ENCODE results near the gene RPL36A.

The RPL36A gene

GRCh38 chrX:101391831-101392230 lies 1.0 kb downstream of the RPL36A start:
- DNase-seq (ENCODE audit: low read depth in 1 of 2, low spot score in 1 of 2), result no peak

DNA sequence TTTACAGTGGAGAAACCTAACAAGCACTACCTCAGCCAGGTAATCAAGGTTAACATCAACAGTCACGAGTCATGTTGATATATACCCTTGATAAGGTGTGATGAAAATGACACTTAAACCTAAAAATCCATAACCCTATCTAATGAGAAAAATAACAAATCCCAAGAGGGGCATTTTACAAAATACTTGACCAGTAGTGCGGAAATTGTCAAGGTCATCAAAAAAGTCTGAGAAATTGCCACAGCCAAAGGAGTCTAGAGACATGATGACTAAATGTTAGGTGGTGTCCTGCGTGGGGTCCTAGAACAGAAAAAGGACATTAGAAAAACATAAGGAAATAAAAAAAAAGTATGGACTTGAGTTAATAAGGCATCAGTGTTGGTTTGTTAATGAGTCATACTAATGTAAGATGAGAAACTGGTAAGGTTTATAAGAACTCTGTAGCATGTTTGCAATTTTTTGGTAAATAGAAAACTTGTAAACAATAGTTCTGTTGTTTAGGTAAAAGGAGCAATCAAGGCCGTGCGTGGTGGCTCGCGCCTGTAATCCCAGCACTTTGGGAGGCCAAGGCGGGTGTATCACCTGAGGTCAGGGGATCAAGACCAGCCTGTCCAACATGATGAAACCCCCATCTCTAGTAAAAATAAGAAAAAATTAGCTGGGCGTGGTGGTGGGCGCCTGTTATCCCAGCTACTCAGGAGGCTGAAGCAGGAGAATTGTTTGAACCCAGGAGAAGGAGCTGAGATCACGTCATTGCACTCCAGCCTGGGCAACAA lies 2.9 kb downstream of the RPL36A start:
- DNase-seq (ENCODE audit: low read depth in 1 of 2, low spot score in 1 of 2), result no peak

DNA sequence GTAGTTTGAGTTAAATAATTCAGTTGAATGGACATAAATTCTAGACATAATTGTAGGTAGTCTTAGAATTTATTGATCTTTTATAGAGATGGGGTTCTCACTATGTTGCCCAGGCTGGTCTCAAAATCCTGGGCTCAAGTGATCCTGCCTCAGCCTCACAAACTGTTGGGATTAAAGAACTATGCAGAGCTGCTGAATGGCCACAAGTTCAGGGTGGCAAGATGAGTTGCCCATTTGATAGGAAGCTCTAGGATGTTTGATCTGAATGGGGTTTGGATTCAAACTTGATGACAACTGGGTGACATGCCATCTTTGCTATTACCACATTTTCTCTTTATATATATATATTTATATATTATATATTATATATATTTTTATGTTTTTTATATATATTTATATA lies 3.6 kb downstream of the RPL36A start:
- no peak for DNase-seq (ENCODE audit: low read depth in 1 of 2, low spot score in 1 of 2)

DNA sequence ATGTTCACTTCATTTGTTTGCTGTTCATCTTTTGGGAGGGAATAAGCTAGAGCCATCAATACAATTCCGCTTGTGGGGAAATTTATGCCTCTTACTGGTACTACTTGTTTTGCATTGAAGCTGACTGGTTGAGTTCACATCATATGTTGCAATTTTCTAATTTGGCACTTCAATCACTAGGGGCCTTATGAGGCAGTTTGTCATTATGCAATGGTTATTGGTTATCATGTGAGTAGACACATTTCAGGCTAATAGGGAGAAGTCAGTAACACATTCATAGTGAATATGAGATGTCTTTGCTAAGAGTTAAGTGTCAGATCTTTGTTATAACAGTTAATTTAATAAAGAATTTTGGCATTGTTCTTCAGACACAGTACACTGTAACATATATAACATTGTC lies 5.0 kb downstream of the RPL36A start:
- DNase-seq (ENCODE audit: low read depth in 1 of 2, low spot score in 1 of 2), result no peak

- DNase-seq (ENCODE audit: low read depth in 1 of 2, low spot score in 1 of 2), result no peak
These were observed 7.0 kb downstream of the RPL36A start for GRCh38 chrX:101397779-101398178.

- DNase-seq (ENCODE audit: low read depth in 1 of 2, low spot score in 1 of 2), result no peak
These were observed 7.9 kb downstream of the RPL36A start for GRCh38 chrX:101398694-101399093.

GRCh38 chrX:101399825-101400224 lies 9.0 kb downstream of the RPL36A start:
- DNase-seq (ENCODE audit: low read depth in 1 of 2, low spot score in 1 of 2), result no peak

GRCh38 chrX:101407167-101407747 lies 16.4 kb downstream of the RPL36A start:
- DNase-seq (ENCODE audit: low read depth in 1 of 2, low spot score in 1 of 2), result no peak

- peak; percentile 58 to 72 for DNase-seq (ENCODE audit: low read depth in 1 of 2, low spot score in 1 of 2)
These were observed 17.1 kb downstream of the RPL36A start, which contains the start of the genes GLA and HNRNPH2 for GRCh38 chrX:101407748-101408531. GLA (minus strand) TSS chrX:101407925; CDS start chrX:101407903, 22 bp downstream. HNRNPH2 (plus strand) TSS chrX:101408222; CDS start chrX:101411989, 3,767 bp downstream.

DNA sequence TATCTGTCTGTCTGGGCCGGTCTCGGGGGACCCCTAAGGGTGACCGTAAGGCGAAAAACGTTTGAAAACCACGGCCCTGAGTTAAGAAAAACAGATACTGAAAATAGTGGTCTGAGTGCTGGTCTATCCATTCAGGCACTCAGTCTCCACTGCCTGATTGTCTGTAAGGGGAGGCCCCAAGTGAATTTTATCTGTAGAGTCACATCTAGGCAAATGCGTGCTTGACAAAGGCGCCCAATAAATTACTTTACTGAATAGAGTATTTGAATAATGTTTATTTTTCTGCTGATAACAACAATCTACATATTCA lies 17.7 kb downstream of the RPL36A start:
- no peak for DNase-seq (ENCODE audit: low read depth in 1 of 2, low spot score in 1 of 2)

DNA sequence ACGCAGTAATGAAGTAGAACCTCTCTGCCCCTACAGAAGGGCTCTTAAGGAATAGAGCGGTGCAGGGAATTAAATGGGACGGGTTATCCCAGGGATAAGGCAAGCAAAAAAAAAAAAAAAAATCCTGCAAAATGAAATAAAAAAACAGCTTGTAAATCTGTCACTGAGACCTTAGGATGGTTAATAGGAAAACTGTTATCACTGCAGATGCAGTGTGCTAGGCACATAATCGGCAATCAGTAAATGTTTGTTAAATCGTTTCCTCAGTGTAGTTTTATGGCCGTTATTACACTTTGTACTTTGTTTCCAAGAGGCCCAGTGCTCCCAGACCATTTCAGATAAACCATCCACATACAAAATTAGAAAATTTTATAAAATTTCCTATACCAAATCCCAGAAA lies 18.2 kb downstream of the RPL36A start:
- no peak for DNase-seq (ENCODE audit: low read depth in 1 of 2, low spot score in 1 of 2)

DNA sequence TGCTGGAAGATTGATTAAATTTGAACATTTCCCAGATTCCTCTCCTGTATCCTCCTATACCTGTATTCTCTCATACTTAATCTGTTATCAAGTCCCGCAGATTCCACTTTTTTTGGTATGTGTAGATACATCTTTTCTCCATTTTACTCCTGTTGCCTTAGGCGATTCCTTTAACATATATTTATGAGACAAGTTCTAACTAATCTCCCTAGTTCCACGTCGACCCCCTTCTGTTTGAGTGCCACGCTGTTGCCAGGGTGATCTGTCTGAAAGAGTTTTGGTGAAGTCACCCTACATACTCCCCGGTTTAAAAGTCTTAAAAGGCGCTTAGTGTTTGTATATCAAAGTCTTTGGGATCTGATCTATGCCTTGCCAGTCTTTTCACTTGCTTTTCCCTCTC lies 19.6 kb downstream of the RPL36A start:
- DNase-seq (ENCODE audit: low read depth in 1 of 2, low spot score in 1 of 2), result no peak

DNA sequence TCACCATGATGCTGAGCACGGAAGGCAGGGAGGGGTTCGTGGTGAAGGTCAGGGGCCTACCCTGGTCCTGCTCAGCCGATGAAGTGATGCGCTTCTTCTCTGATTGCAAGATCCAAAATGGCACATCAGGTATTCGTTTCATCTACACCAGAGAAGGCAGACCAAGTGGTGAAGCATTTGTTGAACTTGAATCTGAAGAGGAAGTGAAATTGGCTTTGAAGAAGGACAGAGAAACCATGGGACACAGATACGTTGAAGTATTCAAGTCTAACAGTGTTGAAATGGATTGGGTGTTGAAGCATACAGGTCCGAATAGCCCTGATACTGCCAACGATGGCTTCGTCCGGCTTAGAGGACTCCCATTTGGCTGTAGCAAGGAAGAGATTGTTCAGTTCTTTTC lies 21.2 kb downstream of the RPL36A start:
- no peak for DNase-seq (ENCODE audit: low read depth in 1 of 2, low spot score in 1 of 2)

GRCh38 chrX:101415180-101416145 lies 24.7 kb downstream of the RPL36A start:
- no peak for DNase-seq (ENCODE audit: low read depth in 1 of 2, low spot score in 1 of 2)

DNA sequence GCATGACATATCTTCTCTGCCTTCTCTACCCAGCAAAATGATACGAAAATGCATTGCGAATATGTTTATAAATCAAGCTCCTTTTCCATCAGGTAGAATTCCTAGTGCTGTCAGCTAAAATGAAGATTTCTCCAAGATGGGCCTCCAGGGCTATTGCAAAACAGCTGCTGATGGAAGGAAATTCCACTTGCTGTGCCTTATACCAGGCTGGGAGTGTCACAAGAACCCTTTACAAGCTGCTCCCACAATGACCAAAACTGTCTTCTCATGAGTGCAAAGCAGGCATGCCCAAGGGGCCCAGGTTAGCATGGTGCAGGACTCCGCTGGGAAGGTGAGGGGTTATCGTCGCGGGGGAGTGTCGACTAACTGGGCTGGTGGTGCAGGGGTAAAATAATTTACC lies 25.9 kb downstream of the RPL36A start:
- no peak for DNase-seq (ENCODE audit: low read depth in 1 of 2, low spot score in 1 of 2)

DNA sequence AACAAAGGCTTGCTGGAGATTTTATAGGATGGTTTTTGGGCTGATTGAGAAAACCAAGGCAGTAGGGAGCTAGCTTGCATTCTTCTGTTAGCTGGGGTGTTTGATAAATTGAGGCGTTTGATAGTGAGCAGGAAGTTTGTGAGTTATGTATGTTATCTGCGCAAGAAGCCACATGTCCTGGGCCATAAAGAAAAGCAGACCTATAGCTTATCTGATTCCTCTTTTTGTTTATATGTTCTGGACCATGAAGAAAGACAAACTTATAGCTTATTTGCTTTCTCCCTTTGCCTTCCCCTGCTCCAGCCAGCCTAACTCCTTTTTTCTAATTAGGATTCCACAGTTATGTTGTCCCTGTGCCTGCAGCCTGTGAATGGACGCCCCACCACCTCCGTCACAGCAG lies 26.4 kb downstream of the RPL36A start:
- DNase-seq (ENCODE audit: low read depth in 1 of 2, low spot score in 1 of 2), result no peak

- DNase-seq (ENCODE audit: low read depth in 1 of 2, low spot score in 1 of 2), result no peak
These were observed 27.4 kb downstream of the RPL36A start for GRCh38 chrX:101417981-101418841.

DNA sequence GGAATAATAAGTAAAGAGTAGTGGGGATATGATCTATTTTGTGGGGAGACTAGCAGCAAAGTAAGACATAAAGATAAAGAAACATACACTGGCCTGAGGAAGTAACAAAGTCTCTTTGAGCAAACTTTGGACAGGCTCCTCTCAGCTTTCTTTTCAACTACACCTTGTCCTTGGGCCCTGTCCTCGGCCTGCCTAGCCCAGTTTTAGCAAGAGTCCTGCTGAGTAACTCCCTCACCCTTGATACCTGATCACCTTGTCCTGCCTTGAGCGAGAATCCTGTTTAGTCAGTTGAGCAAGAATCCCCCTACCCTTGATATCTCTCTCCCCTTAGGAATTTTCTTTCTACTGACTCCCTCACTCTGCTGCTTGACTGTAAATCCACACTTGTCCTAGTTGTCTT lies 28.7 kb downstream of the RPL36A start:
- no peak for DNase-seq (ENCODE audit: low read depth in 1 of 2, low spot score in 1 of 2)

DNA sequence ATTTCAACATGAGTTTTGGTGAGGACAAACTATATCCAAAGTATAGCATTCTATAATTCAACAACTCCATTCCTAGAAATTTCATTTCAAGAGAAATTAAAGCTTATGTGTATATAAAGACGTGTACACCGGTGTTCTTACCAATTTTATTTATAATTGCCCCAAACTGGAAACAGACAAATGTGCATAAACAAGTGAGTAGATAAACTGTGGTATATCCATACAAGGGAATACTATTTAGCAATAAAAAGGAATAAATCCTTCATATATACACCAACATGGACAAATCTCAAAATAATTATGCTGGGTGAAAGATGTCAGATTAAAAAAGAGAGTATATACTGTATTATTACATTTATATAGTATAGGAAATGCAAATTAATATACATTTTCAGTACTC lies 37.1 kb downstream of the RPL36A start:
- no peak for DNase-seq (ENCODE audit: low read depth in 1 of 2, low spot score in 1 of 2)

- DNase-seq (ENCODE audit: low read depth in 1 of 2, low spot score in 1 of 2), result no peak
These were observed 39.1 kb downstream of the RPL36A start for GRCh38 chrX:101429934-101430333.

All from stimulated activated CD4-positive, alpha-beta T cell treated with anti-CD3 and anti-CD28 coated beads, Interleukin-15, amount 100 ng/mL, for 1 hour (primary cell).